GM23248 (cell line): ENCODE results near the gene TCHP. TPM values are rescaled to one million over a fixed set of nuclear protein-coding genes. Genes with fewer than 3 reads are reported as not detected.

Experiments used
- DNase-seq: peaks from one replicate; pipeline ENCODE4 v3.0.0-alpha.2; 2015
- H2AFZ ChIP-seq: fragments of 200-600 bp; sonication (generic); 2 replicates; pipeline ENCODE4 v1.6.1; 2016; ENCODE audit warnings: antibody characterized with exemption
- H3F3A ChIP-seq: fragments of 200-600 bp; sonication (generic); 2 replicates; pipeline ENCODE4 v1.6.1; 2016; ENCODE audit warnings: mild to moderate bottlenecking, antibody characterized with exemption, mixed run types; ENCODE audit not compliant: insufficient read depth
- H3K27ac ChIP-seq: fragments of 200-600 bp; sonication (generic); 2 replicates; pipeline ENCODE4 v1.5.1; 2016; ENCODE audit warnings: mild to moderate bottlenecking
- H3K27me3 ChIP-seq: fragments of 200-600 bp; sonication (generic); replicated peaks from 2 replicates; pipeline ENCODE4 v1.6.1; 2016; ENCODE audit warnings: mild to moderate bottlenecking; ENCODE audit not compliant: insufficient read depth
- H3K36me3 ChIP-seq: fragments of 200-600 bp; sonication (generic); 2 replicates; pipeline ENCODE4 v1.6.1; 2016; ENCODE audit warnings: low read depth, mild to moderate bottlenecking
- H3K4me1 ChIP-seq: fragments of 200-600 bp; sonication (generic); 2 replicates; pipeline ENCODE4 v1.6.1; 2016; ENCODE audit warnings: mild to moderate bottlenecking; ENCODE audit not compliant: insufficient read depth
- H3K4me2 ChIP-seq: fragments of 200-600 bp; sonication (generic); one replicate; pipeline ENCODE4 v1.6.1; 2016; ENCODE audit warnings: mild to moderate bottlenecking; ENCODE audit not compliant: unreplicated experiment
- H3K4me3 ChIP-seq: fragments of 200-600 bp; sonication (generic); 2 replicates; pipeline ENCODE4 v1.5.1; 2016; ENCODE audit warnings: mild to moderate bottlenecking
- H3K79me2 ChIP-seq: fragments of 200-600 bp; sonication (generic); 2 replicates; pipeline ENCODE4 v1.6.1; 2016; ENCODE audit warnings: mild to moderate bottlenecking; ENCODE audit not compliant: insufficient read depth
- H3K9ac ChIP-seq: fragments of 200-600 bp; sonication (generic); 2 replicates; pipeline ENCODE4 v1.6.1; 2016; ENCODE audit warnings: mild to moderate bottlenecking
- H3K9me2 ChIP-seq: fragments of 200-600 bp; sonication (generic); 2 replicates; pipeline ENCODE4 v1.6.1; 2016; ENCODE audit warnings: mixed run types, mild to moderate bottlenecking, moderate library complexity; ENCODE audit not compliant: insufficient read depth
- H3K9me3 ChIP-seq: fragments of 200-600 bp; sonication (generic); one replicate; pipeline ENCODE4 v1.6.1; 2017; ENCODE audit warnings: low read depth
- H4K20me1 ChIP-seq: fragments of 200-600 bp; sonication (generic); 2 replicates; pipeline ENCODE4 v1.6.0; 2016; ENCODE audit not compliant: insufficient read depth
- EZH2 ChIP-seq: fragments of 200-600 bp; sonication (generic); IDR thresholded peaks from 2 replicates; pipeline ENCODE4 v1.6.1; 2018; ENCODE audit warnings: antibody characterized with exemption, mild to moderate bottlenecking; ENCODE audit not compliant: insufficient read depth, poor library complexity, severe bottlenecking
- EZH2phosphoT487 ChIP-seq: fragments of 200-600 bp; sonication (generic); IDR thresholded peaks from 2 replicates; pipeline ENCODE4 v1.6.1; 2018; ENCODE audit warnings: antibody characterized with exemption, moderate library complexity, mild to moderate bottlenecking, low read depth; ENCODE audit not compliant: insufficient read depth
- WGBS, 2 experiments: methylation state at CpG; one replicate each; pipeline ENCODE4 v1.1.6; 2015 to 2017; ENCODE audit warnings: low lambda C conversion rate in 2 of 2, low coverage in 1 of 2; ENCODE audit errors: missing lambda C conversion rate in 2 of 2; 5-methylcytosine and 5-hydroxymethylcytosine counted together
- in situ Hi-C: fragments of 300-500 bp; cut with MboI; formaldehyde crosslinking; loops from 2 replicates; pipeline ENCODE4 v1.15.0; 2020
- polyA plus RNA-seq: library from polyadenylated mRNA; unstranded; fragments of >200 nt; fragmentation: Nextera tagmentation; extraction: Ambion mirVana; gene quantifications from 2 replicates; pipeline ENCODE4 v1.2.1, GENCODE V29; 2016
- total RNA-seq: library from RNA; depleted of rRNA; stranded (reverse); fragments of >200 nt; shearing (Covaris generic); gene quantifications from 2 replicates; pipeline ENCODE4 v1.2.3, GENCODE V29; 2014

Gene TCHP
- total and polyA plus RNA-seq, 2 experiments from 2014 or later: 9.7 to 11.7 TPM

- no peaks in the 10 kb centered on the region for H3K27me3 ChIP-seq
- WGBS, 2 experiments: 88 to 92% methylated on average over 2 of the region's 2 CpGs
- no peaks in the 10 kb centered on the region for H3F3A ChIP-seq
- no peaks in the 10 kb centered on the region for H3K79me2 ChIP-seq
- H3K27ac ChIP-seq: no peak overlapping the region
- H4K20me1 ChIP-seq: no peaks in the 10 kb centered on the region
- no peak for DNase-seq
- H3K36me3 ChIP-seq: peaks cover 45% of the 10 kb centered on the region; the same call in 1 of the 2 replicates
- no peak for TF ChIP-seq EZH2phosphoT487
- no peak for TF ChIP-seq EZH2
- in situ Hi-C loops: no loop called here
- no peak overlapping the region for H3K9ac ChIP-seq
- no peaks in the 10 kb centered on the region for H3K4me1 ChIP-seq
- no peaks in the 10 kb centered on the region for H3K9me3 ChIP-seq
- no peak overlapping the region for H3K4me2 ChIP-seq
- H2AFZ ChIP-seq: no peak overlapping the region
- H3K9me2 ChIP-seq: no peaks in the 10 kb centered on the region
- H3K4me3 ChIP-seq: no peak overlapping the region
Observed at GRCh38 chr12:109939504-109939903, 39.4 kb downstream of the TCHP start.

GRCh38 chr12:109940339-109940923 lies 40.4 kb downstream of the TCHP start:
- 99% methylated on average over 6 of the region's 6 CpGs for WGBS, 2 experiments
- H3K4me2 ChIP-seq: no peak overlapping the region
- no peak overlapping the region for H3K4me3 ChIP-seq
- peaks cover 38% of the 10 kb centered on the region for H3K36me3 ChIP-seq
- H3K27me3 ChIP-seq: no peaks in the 10 kb centered on the region
- no peaks in the 10 kb centered on the region for H3K9me2 ChIP-seq
- TF ChIP-seq EZH2phosphoT487 (no peak), EZH2 (no peak)
- no peak overlapping the region for H3K9ac ChIP-seq
- no peaks in the 10 kb centered on the region for H3K9me3 ChIP-seq
- H4K20me1 ChIP-seq: no peaks in the 10 kb centered on the region
- H3K79me2 ChIP-seq: 0 out of 2 replicates have a peak, but pooled peaks cover under 1% of the 10 kb centered on the region
- in situ Hi-C loops: no loop called here
- no peak overlapping the region for H2AFZ ChIP-seq
- no peaks in the 10 kb centered on the region for H3K4me1 ChIP-seq
- no peaks in the 10 kb centered on the region for H3F3A ChIP-seq
- DNase-seq: no peak
- no peak overlapping the region for H3K27ac ChIP-seq

DNA sequence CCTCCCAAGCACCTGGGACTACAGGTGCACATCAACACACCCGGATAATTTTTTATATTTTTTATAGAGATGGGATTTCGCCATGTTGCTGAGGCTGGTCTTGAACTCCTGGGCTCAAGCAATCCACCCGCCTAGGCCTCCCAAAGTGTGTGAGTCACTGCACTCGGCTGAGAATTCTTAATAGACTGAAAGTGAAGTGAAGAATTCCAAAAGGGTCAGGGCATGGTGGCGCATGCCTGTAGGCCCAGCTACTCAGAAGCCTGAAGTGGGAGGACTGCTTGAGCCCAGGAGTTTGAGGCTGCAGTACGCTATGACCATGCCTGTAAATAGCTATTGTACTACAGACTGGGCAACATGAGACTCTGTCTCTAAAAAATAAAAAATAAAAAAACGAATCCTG lies 43.7 kb downstream of the TCHP start:
- H3K9me3 ChIP-seq: no peaks in the 10 kb centered on the region
- in situ Hi-C loops: no loop called here
- no peak overlapping the region for H3K9ac ChIP-seq
- H3K4me3 ChIP-seq: no peak overlapping the region
- peaks cover 23% of the 10 kb centered on the region for H3K4me1 ChIP-seq
- DNase-seq: no peak
- WGBS, 2 experiments: 94% methylated on average over 7 of the region's 7 CpGs
- no peaks in the 10 kb centered on the region for H3K9me2 ChIP-seq
- H3F3A ChIP-seq: peaks cover 17% of the 10 kb centered on the region
- 0 out of 2 replicates have a peak, but pooled peaks cover 7% of the 10 kb centered on the region for H3K79me2 ChIP-seq
- no peak for TF ChIP-seq EZH2phosphoT487
- no peak for TF ChIP-seq EZH2
- peaks cover 24% of the 10 kb centered on the region for H3K36me3 ChIP-seq
- no peaks in the 10 kb centered on the region for H3K27me3 ChIP-seq
- H2AFZ ChIP-seq: no peak overlapping the region
- no peak overlapping the region for H3K4me2 ChIP-seq
- H3K27ac ChIP-seq: no peak overlapping the region
- H4K20me1 ChIP-seq: no peaks in the 10 kb centered on the region

GRCh38 chr12:109944561-109945359 lies 44.7 kb downstream of the TCHP start:
- peaks cover 26% of the 10 kb centered on the region for H3F3A ChIP-seq
- peaks cover 22% of the 10 kb centered on the region for H3K36me3 ChIP-seq
- no peak overlapping the region for H3K9ac ChIP-seq
- DNase-seq: no peak
- no peaks in the 10 kb centered on the region for H4K20me1 ChIP-seq
- no peaks in the 10 kb centered on the region for H3K9me2 ChIP-seq
- in situ Hi-C loops: no loop called here
- H3K27me3 ChIP-seq: no peaks in the 10 kb centered on the region
- no peak overlapping the region for H3K27ac ChIP-seq
- no peak overlapping the region for H3K4me2 ChIP-seq
- no peak overlapping the region for H3K4me3 ChIP-seq
- TF ChIP-seq EZH2phosphoT487 (no peak), EZH2 (no peak)
- 79 to 81% methylated on average over 17 of the region's 17 CpGs for WGBS, 2 experiments
- H3K79me2 ChIP-seq: 0 out of 2 replicates have a peak, but pooled peaks cover 7% of the 10 kb centered on the region
- H3K4me1 ChIP-seq: peaks cover 32% of the 10 kb centered on the region
- no peak overlapping the region for H2AFZ ChIP-seq
- no peaks in the 10 kb centered on the region for H3K9me3 ChIP-seq
